SK-N-SH treated with all-trans-retinoic acid at 6 μM for 48 hours (cell line): ENCODE data around the gene BRME1.

Experiments used
- ATAC-seq: fragments of 200-7000 bp; cut with Tn5 transposase; 3 replicates; pipeline ENCODE4 v1.9.1; 2020; ENCODE audit warnings: mild to moderate bottlenecking, moderate library complexity
- ARNTL ChIP-seq: fragments of 450-650 bp; formaldehyde crosslinking; IDR thresholded peaks from 2 replicates; pipeline ENCODE4 v1.5.0; 2020; ENCODE audit warnings: low read depth, mild to moderate bottlenecking, moderate library complexity, borderline replicate concordance
- BACH2 ChIP-seq: fragments of 250-450 bp; sonication (Bioruptor Pico); IDR thresholded peaks from 2 replicates; pipeline ENCODE4 v1.9.0; 2021; ENCODE audit warnings: mild to moderate bottlenecking, borderline replicate concordance
- ESRRG ChIP-seq: fragments of 250-450 bp; sonication (Bioruptor Pico); IDR thresholded peaks from 2 replicates; pipeline ENCODE4 v1.6.1; 2021; ENCODE audit warnings: mild to moderate bottlenecking
- GLIS3 ChIP-seq: fragments of 250-450 bp; sonication (Bioruptor Pico); IDR thresholded peaks from 2 replicates; pipeline ENCODE4 v1.5.0; 2020; ENCODE audit warnings: mild to moderate bottlenecking, moderate library complexity
- ISL1 ChIP-seq: fragments of 250-450 bp; sonication (Bioruptor Pico); IDR thresholded peaks from 2 replicates; pipeline ENCODE4 v2.1.2; 2022; ENCODE audit warnings: mild to moderate bottlenecking, moderate library complexity
- OSR1 ChIP-seq: fragments of 250-450 bp; sonication (Bioruptor Pico); IDR thresholded peaks from 2 replicates; pipeline ENCODE4 v1.8.0; 2022; ENCODE audit warnings: moderate library complexity, mild to moderate bottlenecking, inconsistent platforms
- PPARA ChIP-seq: fragments of 250-450 bp; sonication (Bioruptor Pico); IDR thresholded peaks from 2 replicates; pipeline ENCODE4 v1.5.0; 2020; ENCODE audit warnings: mild to moderate bottlenecking, borderline replicate concordance
- RARB ChIP-seq: fragments of 250-450 bp; sonication (Bioruptor Pico); IDR thresholded peaks from 2 replicates; pipeline ENCODE4 v1.8.0; 2021; ENCODE audit warnings: mild to moderate bottlenecking, moderate library complexity
- TCF4 ChIP-seq: fragments of 250-450 bp; sonication (Bioruptor Pico); IDR thresholded peaks from 2 replicates; pipeline ENCODE4 v1.8.0; 2021; ENCODE audit warnings: mild to moderate bottlenecking, moderate library complexity, borderline replicate concordance
- ZC3H10 ChIP-seq: fragments of 250-450 bp; sonication (Bioruptor Pico); IDR thresholded peaks from 2 replicates; pipeline ENCODE4 v1.5.1; 2021; ENCODE audit warnings: mild to moderate bottlenecking, moderate library complexity
- ZFP3 ChIP-seq: fragments of 250-450 bp; sonication (Bioruptor Pico); IDR thresholded peaks from 2 replicates; pipeline ENCODE4 v1.5.0; 2020; ENCODE audit warnings: mild to moderate bottlenecking, moderate library complexity
- ZNF565 ChIP-seq: fragments of 450-650 bp; formaldehyde crosslinking; conservative IDR thresholded peaks from 2 replicates; pipeline ENCODE4 v1.5.0; 2020; ENCODE audit warnings: low read depth, mild to moderate bottlenecking, moderate library complexity
- ZNF8 ChIP-seq: fragments of 450-650 bp; formaldehyde crosslinking; IDR thresholded peaks from 2 replicates; pipeline ENCODE4 v1.5.0; 2020; ENCODE audit warnings: mild to moderate bottlenecking, moderate library complexity
- TF ChIP-seq, protein P1 (sequence below): fragments of 250-450 bp; sonication (Bioruptor Pico); IDR thresholded peaks from 2 replicates; pipeline ENCODE4 v1.5.0; 2020; ENCODE audit warnings: mild to moderate bottlenecking, moderate library complexity
- TF ChIP-seq, protein P2 (sequence below): fragments of 250-450 bp; sonication (Bioruptor Pico); IDR thresholded peaks from 2 replicates; pipeline ENCODE4 v1.8.0; 2021; ENCODE audit warnings: low read depth, mild to moderate bottlenecking, moderate library complexity, borderline replicate concordance
- TF ChIP-seq, protein P3 (sequence below): fragments of 250-450 bp; sonication (Bioruptor Pico); IDR thresholded peaks from 2 replicates; pipeline ENCODE4 v1.8.0; 2020; ENCODE audit warnings: mild to moderate bottlenecking, moderate library complexity, borderline replicate concordance
- TF ChIP-seq, protein P4 (sequence below): fragments of 250-450 bp; sonication (Bioruptor Pico); IDR thresholded peaks from 2 replicates; pipeline ENCODE4 v1.5.1; 2021; ENCODE audit warnings: mild to moderate bottlenecking, moderate library complexity
- TF ChIP-seq, protein P5 (sequence below): fragments of 250-450 bp; sonication (Bioruptor Pico); IDR thresholded peaks from 2 replicates; pipeline ENCODE4 v1.5.1; 2020; ENCODE audit warnings: low read depth, mild to moderate bottlenecking, moderate library complexity

Gene BRME1

GRCh38 chr19:13929340-13929739 is 23.4 kb upstream of the BRME1 start:
- ATAC-seq = no peak; the same call in 2 of the 3 replicates

GRCh38 chr19:13926715-13927114 is 20.8 kb upstream of the BRME1 start:
- no peak for ATAC-seq
- TF ChIP-seq ESRRG (CRISPR knock-in tag) (no peak), TCF4 (CRISPR knock-in tag) (no peak), BACH2 (CRISPR knock-in tag) (no peak), ZC3H10 (no peak), PPARA (no peak), OSR1 (no peak), ISL1 (no peak), GLIS3 (no peak)
- TF ChIP-seq, protein P1, sequence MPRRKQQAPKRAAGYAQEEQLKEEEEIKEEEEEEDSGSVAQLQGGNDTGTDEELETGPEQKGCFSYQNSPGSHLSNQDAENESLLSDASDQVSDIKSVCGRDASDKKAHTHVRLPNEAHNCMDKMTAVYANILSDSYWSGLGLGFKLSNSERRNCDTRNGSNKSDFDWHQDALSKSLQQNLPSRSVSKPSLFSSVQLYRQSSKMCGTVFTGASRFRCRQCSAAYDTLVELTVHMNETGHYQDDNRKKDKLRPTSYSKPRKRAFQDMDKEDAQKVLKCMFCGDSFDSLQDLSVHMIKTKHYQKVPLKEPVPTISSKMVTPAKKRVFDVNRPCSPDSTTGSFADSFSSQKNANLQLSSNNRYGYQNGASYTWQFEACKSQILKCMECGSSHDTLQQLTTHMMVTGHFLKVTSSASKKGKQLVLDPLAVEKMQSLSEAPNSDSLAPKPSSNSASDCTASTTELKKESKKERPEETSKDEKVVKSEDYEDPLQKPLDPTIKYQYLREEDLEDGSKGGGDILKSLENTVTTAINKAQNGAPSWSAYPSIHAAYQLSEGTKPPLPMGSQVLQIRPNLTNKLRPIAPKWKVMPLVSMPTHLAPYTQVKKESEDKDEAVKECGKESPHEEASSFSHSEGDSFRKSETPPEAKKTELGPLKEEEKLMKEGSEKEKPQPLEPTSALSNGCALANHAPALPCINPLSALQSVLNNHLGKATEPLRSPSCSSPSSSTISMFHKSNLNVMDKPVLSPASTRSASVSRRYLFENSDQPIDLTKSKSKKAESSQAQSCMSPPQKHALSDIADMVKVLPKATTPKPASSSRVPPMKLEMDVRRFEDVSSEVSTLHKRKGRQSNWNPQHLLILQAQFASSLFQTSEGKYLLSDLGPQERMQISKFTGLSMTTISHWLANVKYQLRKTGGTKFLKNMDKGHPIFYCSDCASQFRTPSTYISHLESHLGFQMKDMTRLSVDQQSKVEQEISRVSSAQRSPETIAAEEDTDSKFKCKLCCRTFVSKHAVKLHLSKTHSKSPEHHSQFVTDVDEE = no peak
- TF ChIP-seq, protein P2, sequence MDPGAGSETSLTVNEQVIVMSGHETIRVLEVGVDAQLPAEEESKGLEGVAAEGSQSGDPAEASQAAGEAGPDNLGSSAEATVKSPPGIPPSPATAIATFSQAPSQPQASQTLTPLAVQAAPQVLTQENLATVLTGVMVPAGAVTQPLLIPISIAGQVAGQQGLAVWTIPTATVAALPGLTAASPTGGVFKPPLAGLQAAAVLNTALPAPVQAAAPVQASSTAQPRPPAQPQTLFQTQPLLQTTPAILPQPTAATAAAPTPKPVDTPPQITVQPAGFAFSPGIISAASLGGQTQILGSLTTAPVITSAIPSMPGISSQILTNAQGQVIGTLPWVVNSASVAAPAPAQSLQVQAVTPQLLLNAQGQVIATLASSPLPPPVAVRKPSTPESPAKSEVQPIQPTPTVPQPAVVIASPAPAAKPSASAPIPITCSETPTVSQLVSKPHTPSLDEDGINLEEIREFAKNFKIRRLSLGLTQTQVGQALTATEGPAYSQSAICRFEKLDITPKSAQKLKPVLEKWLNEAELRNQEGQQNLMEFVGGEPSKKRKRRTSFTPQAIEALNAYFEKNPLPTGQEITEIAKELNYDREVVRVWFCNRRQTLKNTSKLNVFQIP (CRISPR knock-in tag) = no peak
- TF ChIP-seq, protein P3, sequence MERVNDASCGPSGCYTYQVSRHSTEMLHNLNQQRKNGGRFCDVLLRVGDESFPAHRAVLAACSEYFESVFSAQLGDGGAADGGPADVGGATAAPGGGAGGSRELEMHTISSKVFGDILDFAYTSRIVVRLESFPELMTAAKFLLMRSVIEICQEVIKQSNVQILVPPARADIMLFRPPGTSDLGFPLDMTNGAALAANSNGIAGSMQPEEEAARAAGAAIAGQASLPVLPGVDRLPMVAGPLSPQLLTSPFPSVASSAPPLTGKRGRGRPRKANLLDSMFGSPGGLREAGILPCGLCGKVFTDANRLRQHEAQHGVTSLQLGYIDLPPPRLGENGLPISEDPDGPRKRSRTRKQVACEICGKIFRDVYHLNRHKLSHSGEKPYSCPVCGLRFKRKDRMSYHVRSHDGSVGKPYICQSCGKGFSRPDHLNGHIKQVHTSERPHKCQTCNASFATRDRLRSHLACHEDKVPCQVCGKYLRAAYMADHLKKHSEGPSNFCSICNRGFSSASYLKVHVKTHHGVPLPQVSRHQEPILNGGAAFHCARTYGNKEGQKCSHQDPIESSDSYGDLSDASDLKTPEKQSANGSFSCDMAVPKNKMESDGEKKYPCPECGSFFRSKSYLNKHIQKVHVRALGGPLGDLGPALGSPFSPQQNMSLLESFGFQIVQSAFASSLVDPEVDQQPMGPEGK (CRISPR knock-in tag) = no peak
- TF ChIP-seq, protein P4, sequence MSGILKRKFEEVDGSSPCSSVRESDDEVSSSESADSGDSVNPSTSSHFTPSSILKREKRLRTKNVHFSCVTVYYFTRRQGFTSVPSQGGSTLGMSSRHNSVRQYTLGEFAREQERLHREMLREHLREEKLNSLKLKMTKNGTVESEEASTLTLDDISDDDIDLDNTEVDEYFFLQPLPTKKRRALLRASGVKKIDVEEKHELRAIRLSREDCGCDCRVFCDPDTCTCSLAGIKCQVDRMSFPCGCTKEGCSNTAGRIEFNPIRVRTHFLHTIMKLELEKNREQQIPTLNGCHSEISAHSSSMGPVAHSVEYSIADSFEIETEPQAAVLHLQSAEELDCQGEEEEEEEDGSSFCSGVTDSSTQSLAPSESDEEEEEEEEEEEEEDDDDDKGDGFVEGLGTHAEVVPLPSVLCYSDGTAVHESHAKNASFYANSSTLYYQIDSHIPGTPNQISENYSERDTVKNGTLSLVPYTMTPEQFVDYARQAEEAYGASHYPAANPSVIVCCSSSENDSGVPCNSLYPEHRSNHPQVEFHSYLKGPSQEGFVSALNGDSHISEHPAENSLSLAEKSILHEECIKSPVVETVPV (CRISPR knock-in tag) = no peak
- TF ChIP-seq, protein P5, sequence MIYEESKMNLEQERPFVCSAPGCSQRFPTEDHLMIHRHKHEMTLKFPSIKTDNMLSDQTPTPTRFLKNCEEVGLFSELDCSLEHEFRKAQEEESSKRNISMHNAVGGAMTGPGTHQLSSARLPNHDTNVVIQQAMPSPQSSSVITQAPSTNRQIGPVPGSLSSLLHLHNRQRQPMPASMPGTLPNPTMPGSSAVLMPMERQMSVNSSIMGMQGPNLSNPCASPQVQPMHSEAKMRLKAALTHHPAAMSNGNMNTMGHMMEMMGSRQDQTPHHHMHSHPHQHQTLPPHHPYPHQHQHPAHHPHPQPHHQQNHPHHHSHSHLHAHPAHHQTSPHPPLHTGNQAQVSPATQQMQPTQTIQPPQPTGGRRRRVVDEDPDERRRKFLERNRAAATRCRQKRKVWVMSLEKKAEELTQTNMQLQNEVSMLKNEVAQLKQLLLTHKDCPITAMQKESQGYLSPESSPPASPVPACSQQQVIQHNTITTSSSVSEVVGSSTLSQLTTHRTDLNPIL (CRISPR knock-in tag) = no peak

More at GRCh38 chr19:13929340-13929739, 23.4 kb upstream of the BRME1 start:
- TF ChIP-seq ZNF565 (CRISPR knock-in tag) (no peak), ISL1 (no peak), ZFP3 (CRISPR knock-in tag) (no peak), OSR1 (no peak), ARNTL (CRISPR knock-in tag) (no peak), RARB (CRISPR knock-in tag) (no peak), ZNF8 (no peak), ESRRG (CRISPR knock-in tag) (no peak)
- TF ChIP-seq, protein P2 (CRISPR knock-in tag) = no peak
- TF ChIP-seq, protein P5 (CRISPR knock-in tag) = no peak
- TF ChIP-seq, all 23 proteins: peak for 0
